ENCODE measurements around the gene PCDHB2.
"Not testable (repeated sequence)": the region's sequence is repeated elsewhere in the genome, so short reads cannot be mapped to it uniquely, and the experiment has no call there.

Gene PCDHB2

GRCh38 chr5:141137346-141137745, 42.9 kb downstream of the PCDHB2 start:
- DNase-seq: not testable (repeated sequence)
